Psoas muscle (tissue), 8 donors: ENCODE measurements around the gene KISS1R. TPM values are rescaled to one million over a fixed set of nuclear protein-coding genes. Genes with fewer than 3 reads are reported as not detected.
A peak's percentile ranks its signal among the peaks of the same experiment; 100 is the strongest.

ENCODE experiments used
- ATAC-seq, 4 donors: fragments of 200-7000 bp; cut with Tn5 transposase; one replicate each; pipeline ENCODE4 v1.9.1; 2020; ENCODE audit warnings: moderate library complexity in 3 of 4, mild to moderate bottlenecking in 2 of 4
- DNase-seq, 2 donors: peaks; one replicate each; pipeline ENCODE4 v3.0.0-alpha.2; 2020
- H3K27ac ChIP-seq: fragments of 200-600 bp; one replicate; pipeline ENCODE4 v1.8.0; 2022
- H3K27me3 ChIP-seq, 3 donors: fragments of 200-600 bp in 1 of 3; one replicate each; pipeline versions ENCODE4 v1.6.1 to v1.8.0; 2013 to 2022; ENCODE audit warnings: low read length in 2 of 3, mild to moderate bottlenecking in 2 of 3, moderate library complexity in 1 of 3; ENCODE audit not compliant: insufficient read depth in 3 of 3
- H3K36me3 ChIP-seq, 2 donors: fragments of 200-600 bp in 1 of 2; one replicate each; pipeline versions ENCODE4 v1.6.1 to v1.8.0; 2013 to 2022; ENCODE audit warnings: low read depth in 1 of 2, mild to moderate bottlenecking in 1 of 2, moderate library complexity in 1 of 2; ENCODE audit not compliant: insufficient read depth in 1 of 2
- H3K4me1 ChIP-seq: fragments of 200-600 bp; one replicate; pipeline ENCODE4 v1.8.0; 2022
- H3K4me3 ChIP-seq: fragments of 200-600 bp; one replicate; pipeline ENCODE4 v1.8.0; 2022; ENCODE audit warnings: mild to moderate bottlenecking
- H3K9me3 ChIP-seq: fragments of 200-600 bp; one replicate; pipeline ENCODE4 v1.8.0; 2022
- WGBS, 3 donors: extraction: QIAGEN DNeasy Blood & Tissue Kit; methylation state at CpG; one replicate each; pipeline versions ENCODE4 v1.1.6 to v1.1.7; 2013; 5-methylcytosine and 5-hydroxymethylcytosine counted together
- intact Hi-C, 2 donors: fragments of 100-400 bp; cut with DNase I; formaldehyde crosslinking; loops; one replicate each; pipeline versions ENCODE4 v1.11.0 to v1.14.2; 2022
- polyA plus RNA-seq, 3 donors: library from polyadenylated mRNA; stranded (reverse); fragments of 200-250 nt; gene quantifications; one replicate each; pipeline ENCODE4 v1.2.3, GENCODE V29; 2013
- total RNA-seq, 4 donors: library from RNA; stranded (reverse); fragmentation: NEBNext Ultra II Directional in 2 of 4; extraction: Animal tissue kit (Norgen Biotek cat#: 25700) in 2 of 4; gene quantifications; one replicate each; pipeline versions ENCODE4 v1.2.1 to v1.2.4, GENCODE V29; 2021 to 2023
- TF ChIP-seq, protein P1 (sequence below): fragments of 200-600 bp; IDR thresholded peaks from one replicate; pipeline ENCODE4 v1.8.0; 2022; ENCODE audit warnings: antibody characterized with exemption
- donor health status: healthy with polysubstance abuse.
- donor health status: DM: no; HTN: no; CAD: no; lungs with moderate emphysema.
- donor health status: Bipolar disorder and iron deficiency.
- donor health status: healthy.
- donor health status: DM: yes; HTN: yes; CAD: no.
- donor health status: DM: no; HTN: no; CAD: no.
- donor health status: DM: no; HTN: no; CAD: no.
- donor health status: DM: yes; HTN: yes; CAD: no.

Gene KISS1R
- total and polyA plus RNA-seq, 7 donors, result 0.16 TPM; not detected in 6

DNA sequence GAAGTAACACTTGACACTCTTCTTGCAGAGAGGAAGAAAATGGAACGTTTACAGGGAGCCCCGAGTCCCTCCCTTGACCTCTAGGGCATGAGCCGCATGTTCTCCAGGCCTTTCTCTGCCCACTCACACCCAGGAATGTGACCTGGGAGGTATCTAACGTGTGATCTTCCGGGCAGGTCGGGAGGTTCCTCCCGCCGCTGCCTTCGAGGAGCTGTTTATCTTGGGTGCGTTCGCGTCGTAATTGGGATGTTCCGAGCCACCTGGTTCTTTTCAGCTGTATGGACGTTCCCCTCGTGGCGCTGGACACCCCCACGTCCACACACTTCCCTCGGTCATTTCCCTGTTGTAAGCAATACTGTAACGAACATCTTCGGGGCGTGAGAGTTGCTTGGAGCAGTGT is 22.3 kb downstream of the KISS1R start:
- H3K27me3 ChIP-seq, result peaks cover 0 to 1% (median 0%) of the 10 kb centered on the region in 3 donors
- H3K27ac ChIP-seq, result no peak overlapping the region
- ATAC-seq (no peak), DNase-seq (no peak)
- intact Hi-C loops, result no loop called here
- no peaks in the 10 kb centered on the region for H3K9me3 ChIP-seq
- H3K4me3 ChIP-seq, result no peak overlapping the region
- peaks cover 21% of the 10 kb centered on the region for H3K4me1 ChIP-seq
- TF ChIP-seq, protein P1, sequence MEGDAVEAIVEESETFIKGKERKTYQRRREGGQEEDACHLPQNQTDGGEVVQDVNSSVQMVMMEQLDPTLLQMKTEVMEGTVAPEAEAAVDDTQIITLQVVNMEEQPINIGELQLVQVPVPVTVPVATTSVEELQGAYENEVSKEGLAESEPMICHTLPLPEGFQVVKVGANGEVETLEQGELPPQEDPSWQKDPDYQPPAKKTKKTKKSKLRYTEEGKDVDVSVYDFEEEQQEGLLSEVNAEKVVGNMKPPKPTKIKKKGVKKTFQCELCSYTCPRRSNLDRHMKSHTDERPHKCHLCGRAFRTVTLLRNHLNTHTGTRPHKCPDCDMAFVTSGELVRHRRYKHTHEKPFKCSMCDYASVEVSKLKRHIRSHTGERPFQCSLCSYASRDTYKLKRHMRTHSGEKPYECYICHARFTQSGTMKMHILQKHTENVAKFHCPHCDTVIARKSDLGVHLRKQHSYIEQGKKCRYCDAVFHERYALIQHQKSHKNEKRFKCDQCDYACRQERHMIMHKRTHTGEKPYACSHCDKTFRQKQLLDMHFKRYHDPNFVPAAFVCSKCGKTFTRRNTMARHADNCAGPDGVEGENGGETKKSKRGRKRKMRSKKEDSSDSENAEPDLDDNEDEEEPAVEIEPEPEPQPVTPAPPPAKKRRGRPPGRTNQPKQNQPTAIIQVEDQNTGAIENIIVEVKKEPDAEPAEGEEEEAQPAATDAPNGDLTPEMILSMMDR, result no peak
- WGBS, 3 donors, result 90 to 92% (median 91%) methylated on average over 22 of the region's 22 CpGs
- H3K36me3 ChIP-seq, result no peaks in the 10 kb centered on the region

DNA sequence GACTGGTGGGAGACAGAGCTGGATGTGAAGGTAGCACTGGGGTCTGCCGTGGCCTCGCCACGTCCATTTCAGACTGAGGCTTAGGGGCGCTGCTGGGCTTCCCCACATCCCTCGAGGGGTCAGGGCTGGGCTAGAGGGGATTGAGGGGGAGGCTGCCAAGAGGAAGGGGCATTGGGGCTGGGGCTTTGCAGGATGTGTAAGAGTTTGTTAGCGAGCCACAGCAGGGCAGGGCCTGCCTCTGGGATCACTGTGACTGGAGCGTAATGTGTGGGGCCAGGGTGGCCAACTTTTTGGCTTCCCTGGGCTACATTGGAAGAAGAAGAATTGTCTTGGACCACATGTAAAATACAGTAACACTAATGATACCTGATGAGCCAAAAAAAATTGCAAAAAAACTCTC is 22.8 kb downstream of the KISS1R start:
- TF ChIP-seq, protein P1, result no peak
- Histone ChIP-seq H3K27ac (no peak overlapping the region), H3K9me3 (no peaks in the 10 kb centered on the region), H3K4me3 (no peak overlapping the region), H3K4me1 (peaks cover 16% of the 10 kb centered on the region), H3K36me3 (no peaks in the 10 kb centered on the region), H3K27me3 (peaks cover 0 to 1% (median 0%) of the 10 kb centered on the region in 3 donors)
- ATAC-seq (no peak), DNase-seq (no peak)
- intact Hi-C loops, result no loop called here
- WGBS, 3 donors, result 93 to 98% (median 97%) methylated on average over 7 of the region's 7 CpGs

DNA sequence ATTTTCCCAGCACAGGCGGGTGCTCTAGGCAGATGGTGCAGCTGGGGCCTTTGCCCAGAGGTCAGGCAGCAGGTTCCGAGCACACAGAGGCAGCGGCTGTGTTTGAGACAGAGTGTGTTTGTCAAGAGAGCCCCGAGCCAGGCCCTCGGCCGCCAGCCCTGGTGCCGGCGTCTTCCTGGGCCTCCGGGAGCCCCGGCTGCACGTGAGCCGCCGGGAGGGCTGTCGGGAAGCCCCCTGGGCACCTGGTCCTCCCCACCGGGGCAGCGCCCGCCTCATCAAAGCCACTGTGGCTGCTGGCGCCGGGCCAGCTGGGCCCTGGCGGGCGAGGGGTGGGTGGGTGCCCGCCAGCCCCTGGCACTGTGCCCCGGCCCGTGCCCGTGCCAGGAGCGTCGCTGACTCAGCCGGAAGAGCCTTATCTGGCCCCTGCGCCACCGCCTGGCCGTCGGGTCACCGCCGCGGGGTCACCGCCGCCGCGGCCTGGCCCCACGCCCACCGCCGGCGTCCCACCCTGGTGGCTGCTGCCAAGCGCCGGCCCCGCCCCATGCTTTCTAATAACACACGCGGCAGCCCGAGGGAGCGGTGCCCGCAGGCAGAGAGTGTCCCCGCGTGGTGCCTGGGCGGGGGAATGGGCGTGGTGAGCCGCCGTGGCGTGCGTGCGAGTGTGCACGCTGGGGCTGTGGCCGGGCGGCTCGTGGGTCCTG is 23.6 kb downstream of the KISS1R start:
- Histone ChIP-seq H3K9me3 (no peaks in the 10 kb centered on the region), H3K27me3 (peaks cover 0 to 1% (median 0%) of the 10 kb centered on the region in 3 donors), H3K36me3 (no peaks in the 10 kb centered on the region), H3K4me3 (peak overlapping the region; percentile 58), H3K27ac (peak overlapping the region; percentile 80), H3K4me1 (peaks cover 10% of the 10 kb centered on the region)
- DNase-seq (peak; percentile 75 to 83), ATAC-seq (peak; percentile 68 to 83 (median 78))
- TF ChIP-seq, protein P1, result no peak
- 23 to 38% (median 26%) methylated on average over 49 to 64 of the region's 64 CpGs for WGBS, 3 donors
- intact Hi-C loops, result no loop called here

DNA sequence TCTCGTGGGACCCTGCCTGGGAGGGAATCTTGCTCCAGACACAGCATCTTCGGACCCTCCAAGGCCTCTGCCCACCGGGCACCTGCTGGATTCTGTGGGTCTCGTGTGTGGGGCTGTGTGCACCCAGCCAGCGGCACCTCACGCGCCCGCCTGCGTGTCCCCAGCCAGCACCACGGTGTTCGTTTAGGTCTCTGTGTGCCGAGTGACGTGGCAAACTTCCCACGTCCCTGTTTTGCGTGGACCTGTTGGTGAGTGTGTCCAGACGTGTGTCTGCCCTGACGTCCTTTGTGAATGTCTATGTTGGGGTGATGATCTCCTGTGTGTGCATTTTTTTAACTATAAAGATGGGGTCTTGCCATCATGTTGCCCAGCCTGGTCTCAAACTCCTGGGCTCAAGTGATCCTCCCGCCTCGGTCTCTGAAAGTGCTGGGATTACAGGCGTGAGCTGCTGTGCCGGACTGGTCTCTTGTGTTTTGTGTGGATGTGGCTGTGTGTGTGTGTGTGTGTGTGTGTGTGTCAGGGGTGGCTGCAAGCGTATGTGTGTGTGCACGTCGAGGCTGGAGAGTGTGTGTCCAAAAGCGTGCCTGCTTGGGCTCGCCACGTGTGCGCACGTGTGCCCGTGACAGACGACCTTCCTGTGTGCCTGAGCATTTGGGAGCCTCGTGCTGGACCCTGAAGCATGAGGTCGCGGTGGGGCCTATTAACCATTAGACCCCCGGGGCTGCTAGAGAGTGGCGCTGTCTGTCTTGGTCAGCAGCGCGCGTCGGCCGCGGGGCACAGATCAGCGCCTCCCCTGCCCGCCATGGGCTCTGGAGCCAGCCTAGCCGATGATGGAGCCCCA is 24.4 kb downstream of the KISS1R start:
- H3K9me3 ChIP-seq, result no peaks in the 10 kb centered on the region
- peaks cover 10% of the 10 kb centered on the region for H3K4me1 ChIP-seq
- peaks cover 0 to 1% (median 0%) of the 10 kb centered on the region in 3 donors for H3K27me3 ChIP-seq
- WGBS, 3 donors, result 55 to 64% (median 64%) methylated on average over 43 to 45 of the region's 45 CpGs
- DNase-seq, result no peak
- peak overlapping the region; percentile 80 for H3K27ac ChIP-seq
- TF ChIP-seq, protein P1, result no peak
- peak overlapping the region; percentile 58 for H3K4me3 ChIP-seq
- intact Hi-C loops, result no loop called here
- no peaks in the 10 kb centered on the region for H3K36me3 ChIP-seq
- peak in 1 of 4 donors; percentile 6 for ATAC-seq
